WI38 (cell line): ENCODE results near the gene CCDC169.

ENCODE experiments used
- H3K4me3 ChIP-seq: 2 replicates; pipeline ENCODE4 v1.5.1; 2011; ENCODE audit warnings: low read depth, mild to moderate bottlenecking, control low read depth, low read length
- CTCF ChIP-seq: IDR thresholded peaks from 2 replicates; pipeline ENCODE4 v1.5.1; 2012; ENCODE audit warnings: low read depth, mild to moderate bottlenecking, control low read depth, low read length

Gene CCDC169

DNA sequence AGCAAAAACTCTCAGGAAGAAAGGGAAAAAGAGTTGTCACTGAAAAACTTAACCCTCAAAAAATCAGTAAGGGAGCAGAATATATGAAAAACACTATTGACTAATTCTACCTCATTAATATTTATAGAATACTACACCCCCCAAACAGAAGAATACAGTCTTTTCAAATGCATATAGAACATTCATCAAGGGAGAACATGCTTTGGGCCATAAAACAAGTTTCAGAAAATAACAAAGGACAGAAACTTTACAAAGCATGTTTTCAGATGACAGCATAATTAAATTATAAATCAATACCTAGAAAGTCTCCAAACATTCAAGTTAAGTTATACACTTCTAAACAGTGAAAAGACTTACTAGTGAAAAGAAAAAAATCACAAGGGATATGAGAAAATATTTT is 113.7 kb downstream of the CCDC169 start:
- TF ChIP-seq CTCF, result no peak
- H3K4me3 ChIP-seq, result no peak overlapping the region
